Ectodermal cell (in vitro differentiated cells): ENCODE results near the gene PROC.

Experiments
- H3K27ac ChIP-seq: 2 replicates; pipeline ENCODE4 v1.7.0; 2013; ENCODE audit warnings: mild to moderate bottlenecking, low read depth, low read length; ENCODE audit not compliant: insufficient read depth, poor library complexity, severe bottlenecking
- H3K27me3 ChIP-seq: 2 replicates; pipeline ENCODE4 v1.7.0; 2013; ENCODE audit warnings: mild to moderate bottlenecking, low read length; ENCODE audit not compliant: insufficient read depth, control insufficient read depth, poor library complexity, severe bottlenecking
- H3K36me3 ChIP-seq: one replicate; pipeline ENCODE4 v1.7.0; 2013; ENCODE audit warnings: low read length; ENCODE audit not compliant: control insufficient read depth, insufficient read depth
- H3K4me1 ChIP-seq: one replicate; pipeline ENCODE4 v1.7.0; 2013; ENCODE audit warnings: low read length; ENCODE audit not compliant: control insufficient read depth, insufficient read depth
- H3K4me3 ChIP-seq: 2 replicates; pipeline ENCODE4 v1.7.0; 2013; ENCODE audit warnings: low read depth, low read length, control low read depth; ENCODE audit not compliant: insufficient read depth
- H3K9me3 ChIP-seq: 2 replicates; pipeline ENCODE4 v1.7.0; 2013; ENCODE audit warnings: mild to moderate bottlenecking, low read length, moderate library complexity; ENCODE audit not compliant: control insufficient read depth
- WGBS, 2 experiments: methylation state at CpG; one replicate each; pipeline ENCODE4 v1.1.7; 2013; ENCODE audit warnings: missing lambda C conversion rate in 2 of 2; 5-methylcytosine and 5-hydroxymethylcytosine counted together

Gene PROC

GRCh38 chr2:127394492-127394891, 23.7 kb upstream of the PROC start:
- H3K4me3 ChIP-seq = no peak overlapping the region
- no peaks in the 10 kb centered on the region for H3K4me1 ChIP-seq
- no peak overlapping the region for H3K27ac ChIP-seq
- no peaks in the 10 kb centered on the region for H3K27me3 ChIP-seq
- no peaks in the 10 kb centered on the region for H3K36me3 ChIP-seq
- 85 to 87% methylated on average over 3 of the region's 3 CpGs for WGBS, 2 experiments
- H3K9me3 ChIP-seq = no peaks in the 10 kb centered on the region

DNA sequence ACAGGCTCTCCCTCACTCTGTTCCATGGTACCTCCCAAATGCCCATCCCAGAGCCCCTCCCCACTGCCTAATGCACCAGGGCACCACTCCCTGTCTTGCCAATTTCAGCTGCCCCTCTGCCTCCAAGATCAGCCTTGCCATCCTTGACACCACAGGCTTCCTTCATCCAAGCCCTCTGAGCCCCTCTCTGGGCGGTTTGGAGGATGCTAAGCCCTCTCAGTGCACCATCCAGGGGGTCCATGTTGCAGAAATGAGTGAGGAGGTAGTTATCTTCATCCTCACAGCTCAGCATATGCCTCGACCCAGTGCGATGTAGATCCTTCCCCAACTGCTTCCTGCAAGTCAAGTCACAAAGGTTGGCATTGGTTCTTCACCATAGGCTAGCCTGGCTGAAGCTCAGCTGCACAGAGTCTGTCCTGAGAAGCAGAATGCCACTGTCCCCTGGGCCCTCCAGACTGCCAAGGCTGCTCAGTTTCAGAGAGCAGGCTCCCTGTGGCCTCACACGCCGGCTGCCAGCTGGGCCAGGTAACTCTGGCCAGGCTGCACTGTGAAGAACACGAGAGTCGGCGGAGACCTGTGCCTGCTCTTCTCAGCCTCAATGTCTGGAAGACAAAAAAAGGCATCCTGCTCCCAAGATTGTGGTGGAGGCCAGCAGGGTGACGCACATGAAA, 20.5 kb upstream of the PROC start:
- H3K27ac ChIP-seq = no peak overlapping the region

DNA sequence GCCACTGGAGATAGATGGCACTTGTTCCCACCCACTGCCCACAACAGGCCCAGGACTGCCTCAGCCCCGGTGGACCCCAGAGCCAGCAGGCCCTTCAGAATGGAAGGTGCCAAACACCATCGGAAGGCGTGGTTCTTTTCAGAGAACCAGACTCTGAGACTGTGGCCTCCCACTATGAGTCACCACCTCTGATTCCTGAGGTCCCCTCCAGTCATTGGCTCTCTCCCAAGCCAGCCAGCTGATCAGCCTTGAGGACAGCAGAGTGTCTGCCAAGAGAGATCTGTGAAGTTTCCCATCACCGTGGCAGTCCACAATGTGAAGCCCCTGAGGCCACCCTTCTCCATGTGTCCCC, 20.0 kb upstream of the PROC start:
- no peaks in the 10 kb centered on the region for H3K27me3 ChIP-seq
- H3K36me3 ChIP-seq = no peaks in the 10 kb centered on the region
- no peaks in the 10 kb centered on the region for H3K9me3 ChIP-seq
- H3K27ac ChIP-seq = no peak overlapping the region
- WGBS, 2 experiments = 72 to 82% methylated on average over 4 of the region's 4 CpGs
- no peaks in the 10 kb centered on the region for H3K4me1 ChIP-seq
- no peak overlapping the region for H3K4me3 ChIP-seq

More for the DNA sequence above, 20.5 kb upstream of the PROC start:
- Histone ChIP-seq H3K36me3 (no peaks in the 10 kb centered on the region), H3K4me3 (no peak overlapping the region), H3K4me1 (no peaks in the 10 kb centered on the region), H3K27me3 (no peaks in the 10 kb centered on the region), H3K9me3 (no peaks in the 10 kb centered on the region)
- WGBS, 2 experiments = 89 to 94% methylated on average over 9 of the region's 9 CpGs

DNA sequence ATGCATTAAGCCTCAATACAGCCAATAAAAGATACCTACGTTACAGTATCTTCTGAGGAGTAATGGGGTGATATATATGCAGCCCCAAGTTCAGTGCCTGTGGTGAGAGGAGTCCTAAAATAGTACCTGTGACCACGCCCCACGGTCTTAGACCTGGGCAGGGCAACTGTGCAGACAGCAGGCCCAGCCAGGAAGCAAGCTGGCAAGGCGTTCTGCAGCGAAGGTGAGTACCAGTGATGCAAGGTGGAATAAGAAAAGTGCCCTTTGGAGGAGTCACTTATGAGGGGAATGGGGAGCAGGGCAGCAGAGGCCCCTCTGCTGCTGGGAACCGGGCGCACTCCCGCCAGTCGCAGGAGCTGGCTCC, 17.7 kb upstream of the PROC start:
- H3K4me1 ChIP-seq = no peaks in the 10 kb centered on the region
- no peak overlapping the region for H3K4me3 ChIP-seq
- no peak overlapping the region for H3K27ac ChIP-seq
- WGBS, 2 experiments = 95 to 96% methylated on average over 9 of the region's 9 CpGs
- no peaks in the 10 kb centered on the region for H3K27me3 ChIP-seq
- no peaks in the 10 kb centered on the region for H3K9me3 ChIP-seq
- H3K36me3 ChIP-seq = no peaks in the 10 kb centered on the region

GRCh38 chr2:127400897-127401756, 17.1 kb upstream of the PROC start:
- H3K27me3 ChIP-seq = no peaks in the 10 kb centered on the region
- H3K4me1 ChIP-seq = no peaks in the 10 kb centered on the region
- H3K27ac ChIP-seq = no peak overlapping the region
- H3K4me3 ChIP-seq = no peak overlapping the region
- H3K9me3 ChIP-seq = no peaks in the 10 kb centered on the region
- 92 to 93% methylated on average over 39 of the region's 39 CpGs for WGBS, 2 experiments
- H3K36me3 ChIP-seq = no peaks in the 10 kb centered on the region

DNA sequence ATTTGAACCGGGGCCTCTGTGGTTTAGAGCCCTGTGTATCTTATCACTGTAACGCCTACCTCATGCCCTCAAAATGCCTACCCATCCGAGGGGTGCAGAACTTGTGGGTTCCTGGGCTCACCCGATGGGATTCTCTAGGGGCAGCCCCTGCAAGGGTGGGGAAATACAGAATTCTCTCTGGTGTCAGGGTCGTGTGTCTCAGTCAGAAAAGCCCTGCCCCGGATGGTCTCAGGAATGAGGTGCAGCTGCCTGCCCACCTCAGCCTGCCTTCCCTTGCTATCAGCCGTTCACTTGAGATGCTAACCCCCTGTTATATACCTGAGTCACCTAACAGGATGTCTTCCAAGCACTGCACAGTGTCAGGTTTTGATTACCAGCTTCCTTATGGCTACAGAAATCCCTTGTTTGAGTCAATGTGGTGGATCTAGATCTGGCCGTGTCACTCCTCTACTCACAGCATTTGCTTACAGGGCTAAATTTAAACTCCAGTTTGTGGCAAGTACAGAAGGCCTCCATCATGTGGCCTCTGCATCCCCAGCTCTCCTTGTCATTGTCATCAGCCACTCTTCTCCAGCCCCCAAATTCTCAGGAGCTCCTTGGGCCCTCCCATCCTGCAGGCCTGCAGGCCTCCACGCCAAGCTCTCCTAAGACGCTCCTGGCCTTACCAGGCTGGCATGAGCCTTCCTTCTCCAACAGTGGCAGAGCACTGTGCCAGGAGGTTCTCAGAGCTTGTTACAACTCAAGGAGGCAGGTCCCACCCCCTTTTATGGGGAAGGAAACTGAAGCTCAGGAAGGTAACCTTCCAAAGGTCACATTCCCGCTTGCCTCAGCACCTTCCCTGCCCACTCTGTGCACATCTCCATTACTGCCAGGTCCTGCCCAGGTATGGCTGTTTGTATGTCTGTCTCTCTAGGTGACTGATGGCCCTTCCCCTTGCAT, 16.2 kb upstream of the PROC start:
- Histone ChIP-seq H3K27me3 (no peaks in the 10 kb centered on the region), H3K4me1 (no peaks in the 10 kb centered on the region), H3K36me3 (no peaks in the 10 kb centered on the region), H3K4me3 (no peak overlapping the region), H3K9me3 (no peaks in the 10 kb centered on the region), H3K27ac (no peak overlapping the region)
- WGBS, 2 experiments = 88 to 90% methylated on average over 11 of the region's 11 CpGs

DNA sequence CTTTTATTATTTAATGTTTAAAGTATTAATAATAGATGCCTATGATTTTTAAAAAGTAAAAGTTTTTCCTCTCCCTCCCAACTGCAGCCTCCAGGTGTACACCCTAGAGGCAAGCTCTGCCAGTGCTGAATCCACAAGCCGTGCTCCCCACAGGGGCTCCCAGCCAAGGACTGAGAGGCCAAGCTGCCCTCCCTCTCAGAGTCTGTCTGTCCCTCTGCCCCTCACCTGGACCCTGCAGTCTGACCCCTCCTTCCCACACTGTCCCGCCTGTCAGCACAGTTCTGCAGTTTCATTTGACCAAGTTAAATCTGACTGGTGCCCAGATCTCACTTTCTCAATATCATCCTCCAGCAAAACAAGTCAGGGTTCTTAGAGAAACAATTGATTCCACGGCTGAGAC, 14.8 kb upstream of the PROC start:
- 73 to 82% methylated on average over 3 of the region's 3 CpGs for WGBS, 2 experiments
- H3K27ac ChIP-seq = no peak overlapping the region
- H3K4me1 ChIP-seq = no peaks in the 10 kb centered on the region
- H3K27me3 ChIP-seq = no peaks in the 10 kb centered on the region
- H3K36me3 ChIP-seq = no peaks in the 10 kb centered on the region
- H3K9me3 ChIP-seq = no peaks in the 10 kb centered on the region
- H3K4me3 ChIP-seq = no peak overlapping the region

- Histone ChIP-seq H3K4me3 (no peak overlapping the region), H3K4me1 (no peaks in the 10 kb centered on the region), H3K27me3 (peaks cover 3% of the 10 kb centered on the region), H3K9me3 (no peaks in the 10 kb centered on the region), H3K27ac (no peak overlapping the region), H3K36me3 (no peaks in the 10 kb centered on the region)
- WGBS, 2 experiments = 92% methylated on average over 7 of the region's 7 CpGs
These were observed 13.6 kb upstream of the PROC start for GRCh38 chr2:127404466-127405254.

DNA sequence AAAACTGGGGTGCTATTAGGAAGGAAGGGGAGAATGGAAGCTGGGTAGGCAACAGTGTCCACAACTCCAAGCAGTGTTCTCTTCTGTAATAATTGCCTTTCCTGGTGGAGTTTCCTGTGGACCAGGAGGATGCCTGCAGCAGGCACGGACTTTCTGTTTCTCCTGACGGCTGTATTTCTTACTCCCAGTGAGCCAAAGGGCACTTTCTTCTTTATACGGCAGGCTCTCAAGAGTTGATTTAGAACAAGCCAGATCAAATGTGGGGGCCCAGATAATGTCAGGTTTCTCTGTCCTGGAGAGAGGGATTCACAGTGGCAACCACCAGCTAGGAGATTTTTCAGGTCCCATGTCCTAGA, 13.0 kb upstream of the PROC start:
- H3K36me3 ChIP-seq = no peaks in the 10 kb centered on the region

More for the DNA sequence above, 13.0 kb upstream of the PROC start:
- no peak overlapping the region for H3K27ac ChIP-seq
- WGBS, 2 experiments = 86 to 91% methylated on average over 3 of the region's 3 CpGs
- peaks cover 3% of the 10 kb centered on the region for H3K27me3 ChIP-seq
- no peaks in the 10 kb centered on the region for H3K4me1 ChIP-seq
- no peak overlapping the region for H3K4me3 ChIP-seq
- no peaks in the 10 kb centered on the region for H3K9me3 ChIP-seq
